ENCODE data around the gene TRPM3. TPM values are rescaled to one million over a fixed set of nuclear protein-coding genes. Genes with fewer than 3 reads are reported as not detected.

Gene TRPM3
- total and polyA plus RNA-seq, 2 donors (not counting 1 experiment from before 2014, with no cell fraction given) = not detected

DNA sequence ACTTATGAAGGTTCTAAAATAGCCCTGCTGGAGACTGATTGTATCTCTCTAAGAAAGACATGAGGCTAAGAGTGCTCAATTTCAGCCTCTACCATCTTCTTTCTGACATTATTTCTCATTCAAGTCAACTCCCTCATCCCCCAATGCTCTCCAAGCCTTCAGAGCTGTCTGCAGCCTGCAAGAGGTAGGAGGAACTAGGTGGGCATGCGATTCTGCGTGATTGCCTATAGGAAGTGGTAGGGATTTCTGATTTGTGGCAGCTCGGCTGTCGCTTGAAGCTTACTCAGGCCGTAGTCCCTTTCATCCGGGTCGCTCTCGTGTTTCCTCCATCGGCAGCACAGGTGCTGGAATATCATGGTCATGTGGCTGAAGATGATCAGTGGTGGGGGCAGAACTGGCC lies 568.9 kb downstream of the TRPM3 start:
- no peaks in the 10 kb centered on the region for H4K20me1 ChIP-seq (ENCODE audit: control insufficient read depth, insufficient read depth, low read length, poor library complexity, severe bottlenecking)
- H3K9ac ChIP-seq (ENCODE audit: low read length) = no peak overlapping the region
- no peak overlapping the region for H3K4me3 ChIP-seq (ENCODE audit: control extremely low read depth in 1 of 5, extremely low read depth in 1 of 5, insufficient read depth in 1 of 5, low read depth in 2 of 5, low read length in 4 of 5)
- Mint-ChIP-seq H3K27me3 (no peaks in the 10 kb centered on the region), H3K4me1 (peaks cover under 1% of the 10 kb centered on the region), H3K4me3 (no peak overlapping the region), H3K27ac (no peak overlapping the region), H3K9me3 (ENCODE audit: insufficient read depth) (no peaks in the 10 kb centered on the region)
- WGBS (ENCODE audit: insufficient coverage) = 93% methylated on average over 8 of the region's 9 CpGs
- ATAC-seq (ENCODE audit: low read depth) = no peak
- H3K4me2 ChIP-seq (replicated peaks; ENCODE audit: low read depth, low read length, poor library complexity, severe bottlenecking) = no peak overlapping the region
- peaks cover under 1 to 3% of the 10 kb centered on the region in 2 donors for H3K4me1 ChIP-seq (ENCODE audit: control insufficient read depth in 2 of 2, insufficient read depth in 2 of 2, low read length in 2 of 2)
- no peak overlapping the region for H3K27ac ChIP-seq (ENCODE audit: low read length in 2 of 2)
- H3K79me2 ChIP-seq (ENCODE audit: control insufficient read depth, insufficient read depth, low read length) = no peaks in the 10 kb centered on the region
- DNase-seq = no peak
- ChIA-PET CTCF (no interaction called here), POLR2A (no interaction called here)
- intact Hi-C loops (cut with micrococcal nuclease) = loop anchor here (10.0 kb wide), 1 partner anchor 52 kb away; no protein-coding TSS in a partner anchor
- no peak overlapping the region for H2AFZ ChIP-seq (ENCODE audit: insufficient read depth, low read depth, low read length, poor library complexity, severe bottlenecking)
- TF ChIP-seq, protein P1, sequence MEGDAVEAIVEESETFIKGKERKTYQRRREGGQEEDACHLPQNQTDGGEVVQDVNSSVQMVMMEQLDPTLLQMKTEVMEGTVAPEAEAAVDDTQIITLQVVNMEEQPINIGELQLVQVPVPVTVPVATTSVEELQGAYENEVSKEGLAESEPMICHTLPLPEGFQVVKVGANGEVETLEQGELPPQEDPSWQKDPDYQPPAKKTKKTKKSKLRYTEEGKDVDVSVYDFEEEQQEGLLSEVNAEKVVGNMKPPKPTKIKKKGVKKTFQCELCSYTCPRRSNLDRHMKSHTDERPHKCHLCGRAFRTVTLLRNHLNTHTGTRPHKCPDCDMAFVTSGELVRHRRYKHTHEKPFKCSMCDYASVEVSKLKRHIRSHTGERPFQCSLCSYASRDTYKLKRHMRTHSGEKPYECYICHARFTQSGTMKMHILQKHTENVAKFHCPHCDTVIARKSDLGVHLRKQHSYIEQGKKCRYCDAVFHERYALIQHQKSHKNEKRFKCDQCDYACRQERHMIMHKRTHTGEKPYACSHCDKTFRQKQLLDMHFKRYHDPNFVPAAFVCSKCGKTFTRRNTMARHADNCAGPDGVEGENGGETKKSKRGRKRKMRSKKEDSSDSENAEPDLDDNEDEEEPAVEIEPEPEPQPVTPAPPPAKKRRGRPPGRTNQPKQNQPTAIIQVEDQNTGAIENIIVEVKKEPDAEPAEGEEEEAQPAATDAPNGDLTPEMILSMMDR (IDR thresholded peaks at IDR 0.05) = no peak
- TF ChIP-seq EZH2 (IDR thresholded peaks at IDR 0.05; ENCODE audit: borderline replicate concordance, insufficient read depth, low read depth, low read length, poor library complexity, severe bottlenecking) = no peak
- H3K9me3 ChIP-seq (ENCODE audit: control extremely low read depth in 1 of 3, control insufficient read depth in 2 of 3, insufficient read depth in 1 of 3, low read length in 2 of 3) = no peaks in the 10 kb centered on the region
- no peaks in the 10 kb centered on the region for H3K27me3 ChIP-seq (replicated peaks in 1 of 4; ENCODE audit: control extremely low read depth in 1 of 4, control insufficient read depth in 3 of 4, insufficient read depth in 4 of 4, low read length in 3 of 4)
- H3K36me3 ChIP-seq (replicated peaks in 1 of 2; ENCODE audit: control extremely low read depth in 1 of 2, control insufficient read depth in 1 of 2, extremely low read depth in 1 of 2, insufficient read depth in 2 of 2, low read length in 1 of 2) = no peaks in the 10 kb centered on the region

- no peak overlapping the region for H3K27ac Mint-ChIP-seq
- H3K4me1 Mint-ChIP-seq = no peaks in the 10 kb centered on the region
- H3K36me3 ChIP-seq (replicated peaks in 1 of 2; ENCODE audit: control extremely low read depth in 1 of 2, control insufficient read depth in 1 of 2, extremely low read depth in 1 of 2, insufficient read depth in 2 of 2, low read length in 1 of 2) = no peaks in the 10 kb centered on the region
- no peak overlapping the region for H3K27ac ChIP-seq (ENCODE audit: low read length in 2 of 2)
- no peak overlapping the region for H3K9ac ChIP-seq (ENCODE audit: low read length)
- intact Hi-C loops (cut with micrococcal nuclease) = loop anchor here (10.0 kb wide), 1 partner anchor 53 kb away; no protein-coding TSS in a partner anchor
- 63% methylated on average over 1 of the region's 3 CpGs for whole genome bisulfite sequencing (ENCODE audit: insufficient coverage)
- H3K27me3 Mint-ChIP-seq = no peaks in the 10 kb centered on the region
- H3K27me3 ChIP-seq (replicated peaks in 1 of 4; ENCODE audit: control extremely low read depth in 1 of 4, control insufficient read depth in 3 of 4, insufficient read depth in 4 of 4, low read length in 3 of 4) = no peaks in the 10 kb centered on the region
- H2AFZ ChIP-seq (ENCODE audit: insufficient read depth, low read depth, low read length, poor library complexity, severe bottlenecking) = no peak overlapping the region
- no peak overlapping the region for H3K4me3 ChIP-seq (ENCODE audit: control extremely low read depth in 1 of 5, extremely low read depth in 1 of 5, insufficient read depth in 1 of 5, low read depth in 2 of 5, low read length in 4 of 5)
- H3K4me3 Mint-ChIP-seq = no peak overlapping the region
- no peaks in the 10 kb centered on the region for H3K79me2 ChIP-seq (ENCODE audit: control insufficient read depth, insufficient read depth, low read length)
- no peaks in the 10 kb centered on the region for H3K4me1 ChIP-seq (ENCODE audit: control insufficient read depth in 2 of 2, insufficient read depth in 2 of 2, low read length in 2 of 2)
- TF ChIP-seq EZH2 (IDR thresholded peaks at IDR 0.05; ENCODE audit: borderline replicate concordance, insufficient read depth, low read depth, low read length, poor library complexity, severe bottlenecking) = no peak
- TF ChIP-seq, protein P1 (IDR thresholded peaks at IDR 0.05) = no peak
- H3K4me2 ChIP-seq (replicated peaks; ENCODE audit: low read depth, low read length, poor library complexity, severe bottlenecking) = no peak overlapping the region
- no peak for DNase-seq
- ATAC-seq (ENCODE audit: low read depth) = no peak
- H3K9me3 ChIP-seq (ENCODE audit: control extremely low read depth in 1 of 3, control insufficient read depth in 2 of 3, insufficient read depth in 1 of 3, low read length in 2 of 3) = no peaks in the 10 kb centered on the region
- H3K9me3 Mint-ChIP-seq (ENCODE audit: insufficient read depth) = no peaks in the 10 kb centered on the region
- ChIA-PET POLR2A (no interaction called here), CTCF (interaction anchor here (0.9 kb wide), 1 partner anchor 24 kb away, joined by 3 read pairs; no protein-coding TSS in a partner anchor)
- no peaks in the 10 kb centered on the region for H4K20me1 ChIP-seq (ENCODE audit: control insufficient read depth, insufficient read depth, low read length, poor library complexity, severe bottlenecking)
Observed at GRCh38 chr9:70551801-70552200, 569.6 kb downstream of the TRPM3 start.
